HL-60 (cell line): ENCODE measurements around the gene TRIO.

Experiments used
- GABPA ChIP-seq: IDR thresholded peaks from 2 replicates; pipeline ENCODE4 v1.6.1; 2012; ENCODE audit warnings: low read depth
- POLR2AphosphoS5 ChIP-seq: IDR thresholded peaks from 2 replicates; pipeline ENCODE4 v1.6.1; 2012; ENCODE audit warnings: low read depth
- TF ChIP-seq, protein P1 (sequence below): IDR thresholded peaks from one replicate; pipeline ENCODE4 v1.5.1; 2011; ENCODE audit warnings: low read length, control low read depth, inconsistent platforms; ENCODE audit not compliant: insufficient read depth

DNA sequence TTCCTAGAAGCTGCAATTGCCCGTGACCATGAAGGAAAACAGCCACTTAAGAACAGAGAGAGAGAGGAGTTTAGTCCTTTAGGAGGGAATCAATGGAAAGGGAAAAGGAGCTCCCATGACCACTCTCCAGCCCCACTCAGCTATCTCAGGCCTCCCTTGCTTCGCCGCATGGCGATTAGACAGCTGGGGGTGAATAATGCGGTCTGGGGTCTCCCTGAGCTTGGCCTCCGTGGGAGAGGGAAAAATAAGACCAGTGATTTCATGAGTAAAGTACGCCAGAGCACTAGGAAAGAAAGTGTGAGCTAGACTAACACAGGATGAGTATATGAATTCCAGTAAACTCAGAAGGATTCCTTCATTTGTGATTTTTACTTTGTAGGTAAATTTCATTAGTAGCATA, 180.3 kb downstream of the TRIO start:
- TF ChIP-seq, protein P1, sequence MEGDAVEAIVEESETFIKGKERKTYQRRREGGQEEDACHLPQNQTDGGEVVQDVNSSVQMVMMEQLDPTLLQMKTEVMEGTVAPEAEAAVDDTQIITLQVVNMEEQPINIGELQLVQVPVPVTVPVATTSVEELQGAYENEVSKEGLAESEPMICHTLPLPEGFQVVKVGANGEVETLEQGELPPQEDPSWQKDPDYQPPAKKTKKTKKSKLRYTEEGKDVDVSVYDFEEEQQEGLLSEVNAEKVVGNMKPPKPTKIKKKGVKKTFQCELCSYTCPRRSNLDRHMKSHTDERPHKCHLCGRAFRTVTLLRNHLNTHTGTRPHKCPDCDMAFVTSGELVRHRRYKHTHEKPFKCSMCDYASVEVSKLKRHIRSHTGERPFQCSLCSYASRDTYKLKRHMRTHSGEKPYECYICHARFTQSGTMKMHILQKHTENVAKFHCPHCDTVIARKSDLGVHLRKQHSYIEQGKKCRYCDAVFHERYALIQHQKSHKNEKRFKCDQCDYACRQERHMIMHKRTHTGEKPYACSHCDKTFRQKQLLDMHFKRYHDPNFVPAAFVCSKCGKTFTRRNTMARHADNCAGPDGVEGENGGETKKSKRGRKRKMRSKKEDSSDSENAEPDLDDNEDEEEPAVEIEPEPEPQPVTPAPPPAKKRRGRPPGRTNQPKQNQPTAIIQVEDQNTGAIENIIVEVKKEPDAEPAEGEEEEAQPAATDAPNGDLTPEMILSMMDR: no peak
- TF ChIP-seq POLR2AphosphoS5: no peak
- no peak for TF ChIP-seq GABPA
